ENCODE measurements around the gene SERTAD2.

Gene SERTAD2

DNA sequence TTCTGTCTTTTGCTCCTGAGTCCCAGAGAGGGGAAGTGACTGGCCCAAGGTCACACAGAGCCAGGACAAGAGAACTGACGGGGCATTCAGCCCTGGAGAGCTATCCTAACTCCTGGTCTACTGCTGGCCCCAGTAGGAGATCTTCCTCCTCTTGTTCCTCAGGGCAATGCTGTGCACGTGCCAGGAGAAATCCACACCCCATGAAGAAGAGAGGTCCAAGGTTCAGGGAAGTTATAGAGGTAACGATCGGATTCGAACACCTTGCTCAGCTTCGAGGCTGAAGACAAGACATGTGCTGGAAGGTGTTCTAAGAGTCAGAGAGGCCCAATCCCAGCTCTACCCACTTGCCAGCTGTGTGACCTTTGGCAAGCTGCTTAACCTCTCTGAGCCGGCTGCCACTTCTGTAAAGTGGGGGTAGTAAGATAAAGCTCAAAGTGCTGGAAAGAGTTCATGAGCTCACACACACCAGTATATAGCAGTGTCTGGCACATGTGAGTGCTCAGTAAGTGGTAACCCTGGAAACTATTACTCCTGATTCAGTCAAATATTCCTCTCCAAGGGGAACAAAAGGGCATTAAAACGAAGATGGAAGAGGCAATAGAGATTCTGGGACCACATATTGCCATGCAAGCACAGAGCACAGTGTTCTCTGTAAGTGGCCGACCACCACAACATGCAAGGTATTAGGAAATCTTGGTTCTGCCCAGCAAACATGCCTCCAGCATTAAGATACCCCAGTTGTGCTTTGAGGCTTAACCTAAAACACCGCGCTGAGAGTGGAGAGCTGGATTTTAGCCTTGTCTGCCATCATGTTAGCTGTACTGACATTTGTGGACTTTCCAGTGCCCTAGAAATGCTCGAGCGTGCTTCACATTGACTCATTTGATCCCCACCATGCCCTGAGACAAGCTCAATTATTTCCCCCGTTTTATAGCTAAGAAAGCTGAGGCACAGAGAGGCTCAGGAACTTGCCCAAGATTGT is 25.6 kb downstream of the SERTAD2 start:
- DNase-seq: no peak

DNA sequence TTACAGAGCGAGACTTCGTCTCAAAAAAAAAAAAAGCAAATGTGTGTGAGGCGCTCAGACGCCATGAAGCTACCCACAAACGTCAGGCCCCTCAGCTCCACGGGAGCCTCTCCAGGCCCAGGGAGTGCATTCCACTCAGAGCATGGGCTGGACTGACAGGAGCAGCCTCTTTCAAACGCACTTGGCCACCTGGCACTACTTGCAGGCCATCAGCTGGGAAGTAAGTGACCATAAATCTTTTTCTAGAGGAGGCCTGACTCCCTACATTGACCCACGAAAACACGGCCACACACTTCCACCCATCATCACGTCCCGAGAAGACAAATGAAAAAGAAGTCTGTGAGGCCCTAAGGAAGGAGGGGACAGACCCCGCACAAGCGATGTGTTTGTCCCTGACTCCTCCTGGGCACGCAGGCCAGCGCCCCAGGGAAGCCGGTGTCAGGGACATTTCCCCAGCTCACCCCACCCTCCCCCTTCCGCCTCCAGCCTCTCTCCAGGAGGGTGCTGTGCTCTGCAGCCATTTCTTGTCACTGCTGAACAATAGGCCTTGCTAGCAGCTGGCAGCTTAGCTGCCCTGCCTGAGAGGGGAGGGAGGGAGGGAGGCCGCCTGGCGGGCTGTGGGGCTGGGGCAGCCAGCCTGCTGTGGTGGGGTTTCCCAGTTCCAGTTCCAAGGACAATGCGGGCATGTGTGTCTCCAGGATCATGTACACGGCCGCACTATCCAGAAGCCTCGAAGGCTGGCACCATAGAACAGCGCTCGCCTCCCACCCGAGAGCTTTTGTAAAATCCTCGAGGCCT is 26.6 kb downstream of the SERTAD2 start:
- DNase-seq: no peak

DNA sequence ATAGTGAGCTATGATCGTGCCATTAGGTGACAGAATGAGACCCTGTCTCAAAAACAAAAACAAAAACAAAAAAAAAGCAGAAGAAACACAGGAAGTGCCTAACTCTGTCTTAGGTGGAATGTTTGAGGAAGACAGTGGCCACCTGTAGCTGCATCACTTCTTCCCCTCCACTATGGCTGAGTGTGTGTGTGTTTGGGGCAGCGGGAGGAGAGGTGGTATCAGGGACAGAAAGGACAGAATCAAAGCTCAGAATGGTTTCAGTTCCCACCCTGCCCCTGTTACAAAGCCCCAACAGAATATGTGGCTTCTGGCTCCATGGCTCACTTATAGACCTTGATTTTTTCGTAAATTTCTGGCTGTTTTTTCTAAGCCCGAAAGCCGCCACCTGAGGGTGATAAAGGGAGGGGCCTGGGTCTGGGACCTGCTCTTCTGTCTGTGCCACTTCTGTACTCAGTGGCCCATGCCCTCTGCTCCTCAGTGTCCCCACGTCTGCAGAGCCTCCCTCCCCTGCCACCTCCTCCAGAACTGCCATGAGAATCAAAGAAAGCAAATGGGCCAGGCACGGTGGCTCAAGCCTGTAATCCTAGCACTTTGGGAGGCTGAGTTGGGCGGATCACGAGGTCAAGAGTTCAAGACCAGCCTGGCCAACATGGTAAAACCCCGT is 27.4 kb downstream of the SERTAD2 start:
- DNase-seq: no peak

DNA sequence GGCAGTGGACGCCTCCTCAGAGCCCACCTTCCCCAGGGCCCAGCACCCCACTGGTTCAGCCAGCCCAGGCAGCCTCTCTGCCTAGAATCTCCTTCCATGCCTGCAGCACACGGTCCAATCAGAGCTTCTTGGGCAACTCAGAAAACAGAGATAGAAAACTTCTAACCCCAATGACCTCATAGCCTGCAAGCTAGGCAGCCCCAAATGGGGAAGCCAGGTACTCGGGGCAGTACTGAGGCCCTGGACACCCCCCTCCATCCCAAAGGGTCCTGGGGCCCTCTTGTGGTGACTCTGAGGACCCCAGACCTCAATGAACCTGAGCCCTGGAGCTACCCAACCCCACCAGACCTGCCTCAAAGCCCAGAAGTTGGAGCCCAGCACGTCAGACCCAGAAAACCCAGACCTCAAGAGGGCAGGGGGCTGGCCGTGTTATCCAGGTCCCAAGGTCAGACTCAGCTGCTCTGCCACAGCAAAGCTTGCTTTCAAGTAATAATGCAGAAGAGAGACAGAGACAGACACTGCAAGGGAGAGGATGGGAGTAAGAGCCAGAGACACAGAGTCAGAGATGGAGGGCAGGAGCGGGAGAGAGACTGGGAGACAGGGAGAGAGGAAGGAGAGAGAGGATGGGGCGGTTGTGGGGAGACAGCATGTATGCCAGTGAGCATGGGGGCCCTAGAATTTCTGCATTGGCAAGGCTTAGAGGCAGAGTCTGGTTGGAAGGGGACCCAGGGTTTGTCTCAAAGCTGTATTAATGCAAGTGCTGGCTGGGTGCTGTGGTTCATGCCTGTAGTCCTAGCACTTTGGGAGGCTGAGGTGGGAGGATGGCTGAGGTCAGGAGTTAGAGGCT is 28.2 kb downstream of the SERTAD2 start:
- DNase-seq: no peak

DNA sequence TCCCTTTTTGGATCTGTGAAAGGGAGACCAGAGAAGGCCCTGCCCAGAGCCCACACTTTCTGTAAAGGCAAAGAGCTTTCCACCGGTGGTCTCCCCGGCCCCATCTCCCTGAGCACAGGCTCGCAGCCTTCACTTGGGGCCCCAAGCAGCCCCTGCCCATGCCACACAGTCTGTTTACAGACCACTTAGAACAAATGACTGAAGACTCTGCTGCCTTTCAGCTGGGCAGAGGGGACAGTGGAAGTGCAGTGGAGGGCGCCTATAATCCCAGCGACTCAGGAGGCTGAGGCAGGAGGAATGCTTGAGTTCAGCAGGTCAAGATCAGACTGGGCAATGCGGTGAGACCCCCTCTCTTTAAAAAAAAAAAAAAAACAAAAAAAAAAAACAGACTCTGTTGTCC is 28.9 kb downstream of the SERTAD2 start:
- DNase-seq: no peak

DNA sequence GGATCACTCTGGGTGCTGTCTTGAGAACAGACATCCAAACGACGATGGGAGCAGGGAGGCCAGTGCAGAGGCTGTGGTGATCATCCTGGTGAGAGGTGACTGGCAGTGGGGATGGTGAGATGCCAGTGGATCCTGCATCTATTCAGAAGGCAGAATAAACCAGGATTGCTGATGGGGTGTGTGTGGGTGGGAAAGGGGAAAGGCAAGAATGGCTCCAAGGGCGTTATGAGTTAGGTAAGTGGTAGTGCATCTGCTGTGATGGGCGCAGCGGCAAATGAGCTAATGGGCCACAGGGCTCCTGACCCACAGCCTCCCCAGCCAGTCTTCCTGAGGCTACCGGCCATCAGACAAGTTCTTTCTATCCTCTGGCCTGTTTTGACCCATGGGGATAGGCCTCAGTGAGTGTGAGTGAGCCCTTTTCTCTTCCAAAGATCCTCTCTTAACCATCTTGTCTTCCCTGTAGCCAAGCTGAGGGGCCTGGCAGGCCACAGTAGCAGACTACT is 29.6 kb downstream of the SERTAD2 start:
- DNase-seq: no peak

DNA sequence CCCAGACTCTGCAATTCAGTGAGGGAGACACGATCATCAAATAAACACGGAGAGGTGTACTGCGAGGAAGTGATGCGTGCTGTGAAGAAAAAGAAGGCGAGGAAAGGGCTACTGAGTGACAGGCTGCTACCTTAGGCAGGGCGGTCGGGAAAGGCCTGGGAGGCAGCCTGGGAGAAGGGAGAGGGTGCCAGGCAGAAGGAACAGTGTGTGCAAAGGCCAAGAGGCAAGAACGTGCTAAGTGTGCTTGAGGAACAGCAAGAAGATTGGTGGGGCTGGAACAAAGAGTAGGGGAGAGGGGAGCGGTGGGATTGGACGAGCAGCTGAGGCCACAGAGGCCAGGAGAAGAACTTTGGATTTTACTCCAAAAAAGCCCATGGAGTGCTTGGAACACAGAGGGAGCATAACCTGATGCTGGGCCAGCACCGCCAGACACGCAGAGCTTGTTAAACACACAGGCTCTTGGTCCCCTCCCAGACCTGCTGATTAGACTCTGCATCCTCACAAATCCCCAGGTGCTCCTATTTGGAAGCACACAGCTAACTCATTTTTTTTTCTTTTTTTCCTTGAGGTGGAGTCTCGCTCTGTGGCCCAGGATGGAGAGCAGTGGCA is 30.4 kb downstream of the SERTAD2 start:
- no peak for DNase-seq

DNA sequence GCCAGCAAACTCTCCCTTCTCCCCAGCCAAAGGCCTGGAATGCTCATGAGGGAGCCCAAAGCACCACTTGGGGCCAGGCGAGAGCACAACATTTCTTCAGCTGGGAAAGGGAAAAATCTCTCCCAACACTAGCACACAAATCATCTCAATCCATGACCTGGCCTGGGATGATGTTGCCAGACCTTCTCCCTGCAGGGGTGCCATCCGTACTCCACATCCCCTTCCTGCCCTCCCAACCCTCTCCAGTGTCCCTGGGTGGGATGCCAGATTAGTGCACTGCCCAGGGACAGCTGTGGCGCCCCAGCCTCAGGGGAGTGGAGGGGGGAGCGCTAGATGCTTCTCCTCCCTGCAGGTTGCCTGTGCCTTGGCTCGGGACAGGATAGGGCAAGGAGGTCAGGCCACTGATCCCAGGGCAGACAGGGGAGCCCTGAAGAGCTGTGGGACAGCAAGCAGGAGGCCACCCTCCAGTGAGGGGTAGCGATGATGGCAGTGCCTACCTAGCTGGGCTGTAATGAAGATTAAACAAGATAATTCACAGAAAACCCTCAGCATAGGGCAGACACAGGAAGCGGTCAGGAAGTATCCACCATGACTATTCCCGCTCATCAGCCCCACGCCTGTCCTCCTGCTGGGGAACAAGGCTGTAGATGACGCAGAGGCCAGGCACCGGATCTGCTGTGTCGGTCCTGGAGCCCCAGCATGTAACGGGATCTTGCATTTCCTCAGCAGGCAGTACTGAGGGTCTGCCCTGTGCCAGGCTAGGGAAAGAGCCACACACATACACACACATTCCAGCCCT is 31.1 kb downstream of the SERTAD2 start:
- DNase-seq: no peak

DNA sequence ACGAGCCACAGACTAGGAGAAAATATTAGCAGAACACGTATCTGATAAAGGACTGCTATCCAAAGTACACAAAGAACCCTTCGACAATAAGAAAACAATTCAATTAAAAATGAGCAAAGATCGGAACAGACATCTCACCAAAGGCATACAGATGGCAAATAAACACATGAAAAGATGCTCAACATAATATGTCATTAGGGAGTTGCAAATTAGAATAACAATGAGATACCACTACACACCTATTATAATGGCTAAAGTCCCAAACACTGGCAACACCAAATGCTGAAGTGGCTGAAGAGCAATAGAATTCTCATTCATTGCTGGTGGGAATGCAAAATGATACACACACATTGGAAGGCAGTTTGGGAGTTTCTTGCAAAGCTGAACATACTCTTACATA is 33.1 kb downstream of the SERTAD2 start:
- no peak for DNase-seq

DNA sequence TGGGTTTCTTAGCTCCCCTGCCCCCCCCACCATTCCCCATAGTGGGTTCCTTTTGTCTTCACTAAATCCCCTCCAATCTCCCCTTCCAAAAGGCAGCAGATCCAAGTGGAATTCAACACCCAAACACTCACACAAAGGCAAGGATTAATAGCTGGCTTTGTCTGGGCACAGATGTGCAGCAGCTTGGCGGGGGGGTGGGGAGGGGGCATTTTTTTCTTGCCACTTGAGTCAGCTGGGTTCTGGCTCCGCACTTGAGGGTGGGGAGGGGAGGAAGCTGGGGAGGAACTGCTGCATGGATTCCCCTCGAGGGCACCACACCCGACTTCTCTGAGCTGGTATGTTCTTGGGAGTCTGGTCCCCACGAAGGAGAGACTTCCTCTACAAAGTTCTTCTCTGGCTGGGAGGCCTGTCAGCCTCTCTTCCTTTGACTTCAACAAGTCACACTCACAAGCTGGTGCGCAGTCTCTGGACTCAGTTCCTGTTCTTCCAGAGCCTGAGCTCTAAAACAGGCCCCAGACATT is 36.0 kb downstream of the SERTAD2 start:
- DNase-seq: no peak

DNA sequence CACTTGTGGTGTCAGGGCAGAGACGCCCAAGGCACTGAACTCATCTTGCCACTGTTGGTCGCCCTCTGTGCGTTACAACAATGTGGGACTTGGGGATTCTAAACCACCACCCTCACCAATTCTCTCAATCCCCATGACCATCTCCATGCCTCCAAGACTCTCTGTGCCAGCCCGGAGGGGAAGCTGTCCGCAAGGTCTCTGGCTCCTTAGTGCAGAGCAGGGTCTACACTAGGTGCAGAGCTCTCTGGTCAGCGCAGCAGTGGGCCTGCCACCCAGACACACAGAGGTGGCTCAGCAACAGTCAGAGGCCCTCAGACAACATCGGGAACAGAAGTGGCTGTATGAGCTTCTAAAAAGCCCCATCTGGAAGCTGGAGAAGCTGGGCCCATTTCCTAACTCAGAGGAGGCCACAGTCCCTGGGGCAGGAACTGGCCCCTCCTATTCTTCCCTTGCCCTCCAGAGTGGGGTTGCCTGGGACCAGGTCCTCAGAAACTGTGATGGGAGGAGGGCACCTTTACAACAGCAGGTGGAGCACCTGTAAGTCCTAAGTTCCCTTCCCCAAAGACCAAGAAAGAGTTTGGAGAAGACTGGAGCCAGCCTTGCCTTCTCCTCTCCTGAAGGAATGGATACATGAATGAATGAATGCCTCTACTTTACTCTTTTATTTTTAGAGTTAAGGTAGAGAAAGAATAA is 37.7 kb downstream of the SERTAD2 start:
- no peak for DNase-seq

DNA sequence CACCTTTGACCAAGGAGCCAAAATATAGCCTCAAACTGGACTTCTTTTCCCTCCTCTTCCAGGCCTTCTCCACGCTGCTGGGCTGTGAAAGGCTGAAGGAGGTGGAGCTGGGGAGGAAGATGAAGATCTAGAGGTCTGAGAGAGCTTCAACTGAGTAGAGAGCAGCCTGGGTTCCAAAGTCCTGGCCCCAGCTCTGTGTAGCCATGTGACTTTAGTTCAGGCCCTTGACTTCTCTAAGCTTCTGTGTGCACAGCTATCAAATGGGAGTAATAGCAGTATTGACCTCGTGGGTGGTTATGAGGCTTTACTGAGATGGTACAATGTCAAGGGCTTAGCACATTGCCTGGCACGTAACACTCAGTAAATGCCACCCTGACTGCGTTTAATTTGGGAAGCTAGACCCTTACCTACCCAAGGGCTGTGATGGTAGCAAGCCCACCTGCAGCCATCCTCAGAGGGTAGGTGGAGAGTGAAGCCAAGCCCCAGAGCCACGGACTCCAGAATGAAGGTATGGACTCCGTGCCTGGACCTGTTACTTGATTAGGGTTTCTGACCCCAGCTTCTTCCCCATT is 38.4 kb downstream of the SERTAD2 start:
- DNase-seq: no peak

DNA sequence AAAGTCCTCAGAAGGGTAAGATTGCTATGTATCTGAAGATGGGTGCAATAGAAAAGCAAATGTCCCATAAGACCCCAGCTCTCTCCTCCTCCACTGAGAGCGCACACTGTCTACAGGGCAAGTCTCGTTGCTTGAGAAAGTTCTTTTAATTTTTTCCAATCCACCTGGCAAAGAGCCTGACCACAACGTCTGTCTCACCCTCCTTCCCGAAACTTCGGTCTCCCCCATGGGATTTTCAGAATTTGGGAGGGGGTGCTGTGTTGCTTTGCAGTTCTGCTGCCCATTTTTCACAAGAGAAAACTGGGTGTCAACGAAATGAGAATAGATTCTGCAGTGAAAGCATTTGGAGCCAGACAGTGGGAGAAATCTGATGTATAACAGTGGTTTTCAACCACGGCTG is 40.4 kb downstream of the SERTAD2 start:
- no peak for DNase-seq

DNA sequence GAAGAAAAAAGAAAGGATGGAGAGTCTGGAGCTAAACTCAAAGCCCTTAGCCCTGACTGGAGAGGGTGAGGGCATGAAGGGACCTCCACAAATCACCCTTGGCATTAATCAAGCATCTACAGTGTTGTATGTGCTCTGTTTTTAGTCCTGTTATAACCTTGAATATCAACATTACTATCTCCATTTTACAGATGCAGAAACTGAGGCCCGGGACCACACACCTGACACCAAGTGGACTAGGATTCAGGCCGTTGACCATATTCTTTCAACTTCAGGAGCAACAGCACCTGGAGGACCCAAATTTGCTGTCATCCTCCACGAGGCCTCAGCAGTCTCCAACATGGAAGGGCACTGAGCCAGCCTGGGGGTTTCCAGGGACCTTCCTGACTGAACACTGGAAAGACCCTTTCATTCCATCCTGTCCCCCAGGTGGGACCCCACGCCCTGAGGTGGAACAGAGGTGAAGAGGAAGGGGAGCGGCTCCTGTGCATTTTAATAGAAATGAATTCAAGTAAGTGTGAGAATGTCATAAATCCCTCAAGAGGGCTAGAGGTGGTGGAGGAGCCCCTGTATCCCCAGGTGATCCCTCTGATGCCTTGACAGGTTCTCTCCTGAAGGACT is 41.0 kb downstream of the SERTAD2 start:
- no peak for DNase-seq

DNA sequence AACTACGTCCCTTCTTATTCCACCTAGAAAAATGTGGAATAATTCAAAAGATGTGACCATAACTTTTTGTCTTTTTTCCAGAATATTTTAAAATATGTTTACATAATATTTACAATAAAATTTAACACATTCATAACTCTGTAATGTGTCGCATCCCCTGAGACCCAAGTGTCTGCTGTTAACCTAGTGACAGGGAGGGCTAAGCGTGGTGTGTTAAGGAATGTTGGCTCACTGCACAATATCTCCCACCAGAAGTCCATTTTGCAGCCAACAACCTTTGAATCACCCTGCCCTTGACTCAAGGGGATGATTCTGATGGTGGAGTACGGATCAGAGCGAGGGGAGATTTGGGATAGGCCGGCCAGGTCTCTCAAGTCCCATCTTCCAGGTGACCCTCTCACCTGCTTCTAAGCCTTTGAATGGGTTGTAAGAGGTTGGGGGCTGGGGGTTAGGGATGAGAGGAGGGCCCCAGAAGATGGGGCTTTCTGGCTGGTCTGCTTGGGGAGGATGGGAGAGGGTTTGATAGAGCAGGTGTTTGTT is 43.3 kb downstream of the SERTAD2 start:
- no peak for DNase-seq

DNA sequence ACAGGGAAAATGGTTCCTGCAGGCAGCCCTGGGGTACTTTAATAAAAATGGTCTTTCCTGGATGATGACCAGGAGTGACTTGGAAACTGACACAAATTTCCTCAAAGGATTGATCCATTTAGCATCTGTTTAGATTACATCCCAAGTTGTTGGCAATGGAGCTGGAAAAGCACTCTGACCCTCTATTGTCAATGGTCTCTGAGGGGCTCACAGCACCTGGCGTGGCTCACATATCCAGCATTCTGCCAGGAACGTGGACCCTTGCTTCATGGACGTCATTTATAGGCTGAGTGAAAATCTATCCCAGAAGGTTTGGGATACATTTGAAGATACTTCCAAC is 43.8 kb downstream of the SERTAD2 start:
- DNase-seq: no peak

DNA sequence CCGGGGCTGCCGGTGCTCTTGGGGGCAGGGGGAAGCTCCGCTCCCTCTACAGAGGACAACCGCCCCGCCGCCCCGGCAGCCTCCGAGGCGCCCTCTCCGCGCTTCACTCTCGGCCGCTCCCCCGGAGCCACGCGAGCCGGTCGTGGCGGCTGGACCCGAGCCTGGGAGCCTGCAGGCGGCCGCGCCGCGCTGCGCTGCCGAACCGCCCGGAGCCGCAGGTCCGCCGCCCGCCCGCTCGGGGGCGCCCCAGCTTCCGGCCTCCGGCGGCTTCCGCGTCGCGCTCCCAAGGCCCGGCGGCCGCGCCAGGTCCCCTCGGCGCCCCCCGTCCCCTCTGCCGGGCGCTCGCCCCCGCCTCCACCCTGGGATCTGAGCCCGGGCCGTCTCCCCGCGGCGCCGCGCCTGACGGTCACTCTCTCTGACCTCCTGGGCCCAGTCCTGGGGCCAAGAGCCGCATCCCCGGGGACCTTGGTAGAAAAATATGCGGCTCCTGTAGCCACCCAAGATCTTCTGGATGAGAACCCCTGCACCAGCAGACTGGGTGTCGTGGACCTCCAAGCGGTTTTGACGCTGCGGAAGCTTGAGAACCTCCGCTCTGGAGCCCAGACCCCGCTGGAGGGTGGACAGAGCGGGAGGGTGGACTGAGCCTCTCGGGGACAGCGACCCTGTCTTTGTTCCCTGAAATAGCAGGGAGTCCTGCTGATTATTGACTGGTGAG is 44.3 kb downstream of the SERTAD2 start:
- DNase-seq: peak; percentile 63

DNA sequence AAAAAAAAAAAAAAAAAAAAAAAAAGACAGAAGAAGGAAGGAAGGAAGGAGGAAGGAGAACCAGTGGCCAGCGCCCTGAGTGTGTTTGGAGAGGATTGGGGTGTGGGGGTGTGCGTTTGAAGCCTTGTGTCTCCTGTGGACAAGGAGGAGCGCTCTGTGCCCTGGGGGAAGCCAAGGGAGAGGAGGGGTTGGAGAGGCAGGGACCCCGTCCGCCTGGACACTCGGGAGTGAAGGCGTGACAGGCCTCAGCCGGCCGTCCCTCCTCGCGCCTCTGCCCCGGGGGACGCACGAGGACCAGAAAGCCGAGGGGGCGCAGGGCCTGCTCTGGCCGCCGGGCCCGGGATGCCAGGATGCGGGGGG is 44.9 kb downstream of the SERTAD2 start:
- DNase-seq: no peak

Measured in activated gamma-delta T cell treated with Interleukin-2 at 50 U/mL for 16 hours (primary cell).